ENCODE results near the gene NHSL2. TPM values are rescaled to one million over a fixed set of nuclear protein-coding genes. Genes with fewer than 3 reads are reported as not detected.

NHSL2 gene
- total RNA-seq, 4 donors from 2014 or later: 1.5 to 2.7 (median 2.1) TPM

DNA sequence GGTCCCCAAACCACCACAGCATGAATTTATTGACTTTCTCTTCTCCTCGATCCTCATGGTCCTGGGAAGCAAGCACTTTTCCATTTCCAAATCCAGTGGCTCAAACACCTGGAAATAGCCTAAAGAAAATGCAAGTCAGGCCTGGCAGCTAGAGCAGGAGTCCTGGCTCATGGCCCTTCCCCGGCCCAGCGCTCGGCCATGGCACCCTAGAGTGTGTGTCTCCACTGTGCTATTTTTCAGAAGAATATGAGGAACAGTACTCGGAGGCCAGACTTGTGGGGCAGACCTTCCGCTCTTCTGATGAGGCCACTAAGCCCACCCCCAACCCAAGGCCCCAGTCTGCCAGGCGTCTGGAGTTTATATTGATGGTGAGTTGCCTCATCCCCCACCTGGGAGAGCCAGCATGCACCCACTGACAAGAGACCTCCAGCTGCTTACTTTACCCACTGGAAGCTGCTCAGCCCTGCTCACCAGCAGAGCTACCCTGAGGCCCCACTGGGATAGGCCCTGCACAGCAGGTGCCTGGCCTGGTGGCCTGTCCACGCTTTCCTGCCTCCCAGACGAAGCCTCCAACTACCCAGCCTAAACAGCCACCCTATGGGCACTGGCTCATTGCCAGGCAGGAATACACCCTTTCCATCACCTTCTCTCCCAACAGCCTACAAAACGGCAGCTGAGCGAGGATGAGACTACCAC is 223.4 kb downstream of the NHSL2 start:
- no peaks in the 10 kb centered on the region for H3K4me1 ChIP-seq
- intact Hi-C loops (cut with DNase I; ENCODE audit: low total_unique reads) (no loop called here), in situ Hi-C loops (cut with MboI; ENCODE audit: low sequenced_read_pairs in 4 of 4) (no loop called here)
- no peak for DNase-seq
- ATAC-seq: no peak
- no peak for TF ChIP-seq POLR2A (IDR thresholded peaks at IDR 0.05)
- TF ChIP-seq, protein P1, sequence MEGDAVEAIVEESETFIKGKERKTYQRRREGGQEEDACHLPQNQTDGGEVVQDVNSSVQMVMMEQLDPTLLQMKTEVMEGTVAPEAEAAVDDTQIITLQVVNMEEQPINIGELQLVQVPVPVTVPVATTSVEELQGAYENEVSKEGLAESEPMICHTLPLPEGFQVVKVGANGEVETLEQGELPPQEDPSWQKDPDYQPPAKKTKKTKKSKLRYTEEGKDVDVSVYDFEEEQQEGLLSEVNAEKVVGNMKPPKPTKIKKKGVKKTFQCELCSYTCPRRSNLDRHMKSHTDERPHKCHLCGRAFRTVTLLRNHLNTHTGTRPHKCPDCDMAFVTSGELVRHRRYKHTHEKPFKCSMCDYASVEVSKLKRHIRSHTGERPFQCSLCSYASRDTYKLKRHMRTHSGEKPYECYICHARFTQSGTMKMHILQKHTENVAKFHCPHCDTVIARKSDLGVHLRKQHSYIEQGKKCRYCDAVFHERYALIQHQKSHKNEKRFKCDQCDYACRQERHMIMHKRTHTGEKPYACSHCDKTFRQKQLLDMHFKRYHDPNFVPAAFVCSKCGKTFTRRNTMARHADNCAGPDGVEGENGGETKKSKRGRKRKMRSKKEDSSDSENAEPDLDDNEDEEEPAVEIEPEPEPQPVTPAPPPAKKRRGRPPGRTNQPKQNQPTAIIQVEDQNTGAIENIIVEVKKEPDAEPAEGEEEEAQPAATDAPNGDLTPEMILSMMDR (IDR thresholded peaks at IDR 0.05 in 4 of 5, conservative IDR thresholded peaks at IDR 0.05 in 1 of 5): no peak
- H3K36me3 ChIP-seq: no peaks in the 10 kb centered on the region
- peaks cover 0 to 38% (median 22%) of the 10 kb centered on the region in 3 donors for H3K27me3 ChIP-seq
- no peaks in the 10 kb centered on the region for H3K9me3 ChIP-seq
- no peak overlapping the region for H3K4me3 ChIP-seq
- no peak overlapping the region for H3K27ac ChIP-seq

DNA sequence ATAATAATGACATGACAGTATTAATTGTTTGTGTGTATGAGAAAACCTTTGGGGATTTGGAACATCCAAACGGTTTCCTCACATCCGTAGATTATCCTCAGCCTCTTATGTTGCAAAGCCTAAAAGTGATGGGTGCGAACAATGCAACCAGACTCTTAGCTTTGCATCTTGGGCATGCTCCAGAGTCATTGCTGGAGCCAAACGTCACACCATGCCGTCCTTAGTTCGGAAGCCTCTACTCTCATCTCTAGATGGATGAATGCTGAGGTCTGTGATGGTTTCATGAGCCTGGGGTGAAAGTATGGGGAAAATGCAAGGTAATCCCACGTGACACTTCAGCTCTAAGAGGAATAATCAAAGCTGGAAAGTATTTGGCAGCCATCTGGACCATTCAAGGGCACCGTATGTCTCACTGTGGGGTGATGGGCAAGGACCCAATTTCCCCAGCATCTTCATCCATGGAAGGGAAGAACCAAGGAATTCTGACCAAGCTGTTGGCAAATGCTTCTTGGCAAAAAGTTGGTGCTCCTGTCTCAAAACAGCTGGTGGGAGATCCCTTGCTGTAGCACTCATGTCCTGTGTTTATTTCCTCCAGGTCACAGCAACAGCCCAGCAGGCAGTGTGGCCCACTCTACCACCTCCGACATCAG is 227.3 kb downstream of the NHSL2 start:
- intact Hi-C loops (cut with DNase I; ENCODE audit: low total_unique reads) (no loop called here), in situ Hi-C loops (cut with MboI; ENCODE audit: low sequenced_read_pairs in 4 of 4) (no loop called here)
- TF ChIP-seq, protein P1 (IDR thresholded peaks at IDR 0.05 in 4 of 5, conservative IDR thresholded peaks at IDR 0.05 in 1 of 5): no peak
- TF ChIP-seq POLR2A (IDR thresholded peaks at IDR 0.05): no peak
- Histone ChIP-seq H3K4me3 (no peak overlapping the region), H3K36me3 (no peaks in the 10 kb centered on the region), H3K27me3 (peaks cover 0 to 21% (median 7%) of the 10 kb centered on the region in 3 donors), H3K9me3 (no peaks in the 10 kb centered on the region), H3K27ac (no peak overlapping the region), H3K4me1 (no peaks in the 10 kb centered on the region)
- DNase-seq (no peak), ATAC-seq (no peak)

DNA sequence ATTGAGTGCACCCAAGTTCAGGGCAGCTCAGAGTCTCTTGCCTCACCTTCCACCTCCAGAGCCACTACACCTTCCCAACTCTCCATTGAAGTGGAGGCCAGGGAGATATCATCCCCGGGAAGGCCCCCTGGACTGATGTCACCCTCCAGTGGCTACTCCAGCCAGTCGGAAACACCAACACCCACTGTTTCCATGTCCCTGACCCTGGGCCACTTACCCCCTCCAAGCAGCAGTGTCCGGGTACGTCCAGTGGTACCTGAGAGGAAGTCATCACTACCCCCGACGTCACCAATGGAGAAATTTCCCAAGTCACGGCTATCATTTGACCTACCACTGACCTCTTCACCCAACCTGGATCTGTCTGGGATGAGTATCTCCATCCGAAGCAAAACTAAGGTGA is 228.9 kb downstream of the NHSL2 start:
- no peak for ATAC-seq
- intact Hi-C loops (cut with DNase I; ENCODE audit: low total_unique reads) (no loop called here), in situ Hi-C loops (cut with MboI; ENCODE audit: low sequenced_read_pairs in 4 of 4) (no loop called here)
- no peak for DNase-seq
- TF ChIP-seq, protein P1 (IDR thresholded peaks at IDR 0.05 in 4 of 5, conservative IDR thresholded peaks at IDR 0.05 in 1 of 5): no peak
- no peak for TF ChIP-seq POLR2A (IDR thresholded peaks at IDR 0.05)
- Histone ChIP-seq H3K9me3 (no peaks in the 10 kb centered on the region), H3K27ac (no peak overlapping the region), H3K27me3 (peaks cover 0 to 7% (median under 1%) of the 10 kb centered on the region in 3 donors), H3K4me3 (no peak overlapping the region), H3K4me1 (no peaks in the 10 kb centered on the region), H3K36me3 (no peaks in the 10 kb centered on the region)

GRCh38 chrX:72141372-72142004 is 230.8 kb downstream of the NHSL2 start:
- ATAC-seq (no peak), DNase-seq (no peak)
- H3K27me3 ChIP-seq: no peaks in the 10 kb centered on the region
- no peaks in the 10 kb centered on the region for H3K9me3 ChIP-seq
- no peak for TF ChIP-seq POLR2A (IDR thresholded peaks at IDR 0.05)
- TF ChIP-seq, protein P1 (IDR thresholded peaks at IDR 0.05 in 4 of 5, conservative IDR thresholded peaks at IDR 0.05 in 1 of 5): no peak
- no peaks in the 10 kb centered on the region for H3K4me1 ChIP-seq
- in situ Hi-C loops (cut with MboI; ENCODE audit: low sequenced_read_pairs in 4 of 4): no loop called here
- intact Hi-C loops (cut with DNase I; ENCODE audit: low total_unique reads): no loop called here
- no peak overlapping the region for H3K4me3 ChIP-seq
- no peaks in the 10 kb centered on the region for H3K36me3 ChIP-seq
- H3K27ac ChIP-seq: no peak overlapping the region
